GM12873 (cell line): Measurements from ENCODE around the gene GALNT2.

Experiments
- TF ChIP-seq, protein P1 (sequence below): IDR thresholded peaks from 2 replicates; pipeline ENCODE4 v1.5.1; 2012; ENCODE audit warnings: low read depth, mild to moderate bottlenecking, moderate library complexity, low read length, control low read depth; ENCODE audit not compliant: insufficient read depth; ENCODE audit errors: missing control alignments

Gene GALNT2

DNA sequence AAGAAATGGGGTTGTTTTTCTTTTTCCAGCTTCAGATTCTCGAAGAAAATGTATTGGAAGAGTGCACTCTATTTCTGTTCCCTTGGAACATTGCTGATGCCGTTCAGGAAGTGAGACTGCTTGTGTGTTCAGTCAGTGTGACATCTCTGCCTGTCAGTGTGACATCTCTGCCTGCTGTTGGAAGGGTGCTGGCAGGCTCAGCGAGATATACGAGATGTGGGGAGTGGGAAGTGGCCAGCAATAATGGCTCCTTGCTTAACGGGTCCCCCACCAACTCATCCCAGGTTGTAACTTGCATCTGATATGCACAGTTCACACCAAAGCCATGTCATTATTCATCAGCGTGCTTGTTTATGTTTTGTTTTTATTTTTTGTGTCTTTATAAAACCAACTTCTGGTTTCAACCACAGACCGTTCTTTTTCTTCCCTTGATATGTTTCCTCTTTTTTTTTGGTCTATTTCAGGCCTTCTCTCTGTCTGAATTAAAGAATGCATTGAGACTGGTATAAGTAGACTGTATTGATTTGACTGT lies 145.4 kb downstream of the GALNT2 start:
- TF ChIP-seq, protein P1, sequence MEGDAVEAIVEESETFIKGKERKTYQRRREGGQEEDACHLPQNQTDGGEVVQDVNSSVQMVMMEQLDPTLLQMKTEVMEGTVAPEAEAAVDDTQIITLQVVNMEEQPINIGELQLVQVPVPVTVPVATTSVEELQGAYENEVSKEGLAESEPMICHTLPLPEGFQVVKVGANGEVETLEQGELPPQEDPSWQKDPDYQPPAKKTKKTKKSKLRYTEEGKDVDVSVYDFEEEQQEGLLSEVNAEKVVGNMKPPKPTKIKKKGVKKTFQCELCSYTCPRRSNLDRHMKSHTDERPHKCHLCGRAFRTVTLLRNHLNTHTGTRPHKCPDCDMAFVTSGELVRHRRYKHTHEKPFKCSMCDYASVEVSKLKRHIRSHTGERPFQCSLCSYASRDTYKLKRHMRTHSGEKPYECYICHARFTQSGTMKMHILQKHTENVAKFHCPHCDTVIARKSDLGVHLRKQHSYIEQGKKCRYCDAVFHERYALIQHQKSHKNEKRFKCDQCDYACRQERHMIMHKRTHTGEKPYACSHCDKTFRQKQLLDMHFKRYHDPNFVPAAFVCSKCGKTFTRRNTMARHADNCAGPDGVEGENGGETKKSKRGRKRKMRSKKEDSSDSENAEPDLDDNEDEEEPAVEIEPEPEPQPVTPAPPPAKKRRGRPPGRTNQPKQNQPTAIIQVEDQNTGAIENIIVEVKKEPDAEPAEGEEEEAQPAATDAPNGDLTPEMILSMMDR, result no peak

DNA sequence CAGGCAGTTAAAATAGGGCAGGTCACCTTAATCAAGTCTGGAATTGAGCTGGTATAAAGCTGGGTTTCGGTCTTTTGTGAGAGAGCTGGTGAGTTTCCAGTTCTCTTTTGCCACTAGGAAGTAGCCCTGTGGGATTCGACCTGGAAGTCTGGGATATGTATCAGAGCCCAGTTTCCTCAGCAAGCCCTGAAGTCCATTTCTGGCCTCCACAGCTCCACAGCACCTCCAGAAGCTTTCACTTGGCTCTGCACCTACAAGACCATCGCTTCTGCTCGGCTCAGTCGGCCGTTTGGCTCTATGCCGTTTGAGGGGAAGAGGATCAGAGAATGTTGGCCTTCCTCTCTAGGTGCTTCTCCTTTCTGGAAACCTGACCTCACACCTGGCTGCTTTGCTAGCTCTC lies 148.0 kb downstream of the GALNT2 start:
- TF ChIP-seq, protein P1, result peak; percentile 30

DNA sequence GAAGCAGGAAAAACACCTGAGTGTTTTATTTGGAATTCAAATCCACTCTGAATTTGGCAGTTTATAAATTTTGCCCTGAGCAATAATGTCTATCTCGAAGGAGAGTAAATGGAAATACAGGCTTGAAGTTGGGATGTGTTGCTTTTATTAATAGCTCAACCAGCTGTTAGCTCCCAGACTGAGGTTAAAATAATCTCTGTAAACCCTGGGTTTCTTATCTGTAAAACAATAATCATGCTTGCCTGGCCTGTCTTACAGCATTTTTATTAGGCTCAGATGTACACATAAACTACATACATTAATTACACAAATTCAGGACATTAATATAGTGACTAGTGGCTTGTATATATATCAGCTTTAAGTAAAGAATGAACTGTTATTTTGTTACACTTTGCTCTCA lies 148.5 kb downstream of the GALNT2 start:
- TF ChIP-seq, protein P1, result no peak

DNA sequence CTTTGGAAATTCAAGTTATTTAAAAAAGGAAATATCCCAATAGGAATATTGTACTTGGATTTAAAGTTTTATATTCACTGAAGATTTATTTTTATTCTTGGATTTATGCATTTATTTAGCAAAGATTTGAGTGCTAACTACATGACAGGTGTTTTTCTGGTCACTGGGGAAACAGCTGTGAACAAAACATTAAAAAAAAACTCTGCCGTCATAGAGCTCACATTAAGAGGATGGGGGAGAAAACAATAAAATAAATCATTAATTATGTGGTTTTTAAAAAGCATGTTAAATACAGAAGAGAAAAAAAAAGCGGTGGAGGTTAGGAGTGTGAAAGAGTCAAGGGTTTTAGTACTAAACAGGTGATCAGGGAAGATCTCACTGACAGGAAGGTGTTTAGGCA lies 149.9 kb downstream of the GALNT2 start:
- TF ChIP-seq, protein P1, result no peak

DNA sequence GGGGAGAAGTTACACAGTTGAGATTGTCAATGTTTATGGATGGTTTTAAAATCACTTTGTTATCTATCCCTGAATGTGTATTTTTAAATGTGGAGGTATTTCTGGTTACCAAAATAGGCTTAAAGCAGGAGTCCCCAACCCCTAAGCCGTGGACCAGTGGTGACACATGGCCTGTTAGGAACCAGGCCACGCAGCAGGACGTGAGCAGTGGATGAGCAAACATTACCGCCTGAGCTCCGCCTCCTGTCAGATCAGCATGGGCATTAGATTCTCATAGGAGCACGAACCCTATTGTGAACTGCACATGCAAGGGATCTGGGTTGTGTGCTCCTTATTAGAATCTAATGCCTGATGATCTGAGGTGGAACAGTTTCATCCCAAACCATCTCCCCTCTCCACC lies 151.6 kb downstream of the GALNT2 start:
- TF ChIP-seq, protein P1, result no peak

DNA sequence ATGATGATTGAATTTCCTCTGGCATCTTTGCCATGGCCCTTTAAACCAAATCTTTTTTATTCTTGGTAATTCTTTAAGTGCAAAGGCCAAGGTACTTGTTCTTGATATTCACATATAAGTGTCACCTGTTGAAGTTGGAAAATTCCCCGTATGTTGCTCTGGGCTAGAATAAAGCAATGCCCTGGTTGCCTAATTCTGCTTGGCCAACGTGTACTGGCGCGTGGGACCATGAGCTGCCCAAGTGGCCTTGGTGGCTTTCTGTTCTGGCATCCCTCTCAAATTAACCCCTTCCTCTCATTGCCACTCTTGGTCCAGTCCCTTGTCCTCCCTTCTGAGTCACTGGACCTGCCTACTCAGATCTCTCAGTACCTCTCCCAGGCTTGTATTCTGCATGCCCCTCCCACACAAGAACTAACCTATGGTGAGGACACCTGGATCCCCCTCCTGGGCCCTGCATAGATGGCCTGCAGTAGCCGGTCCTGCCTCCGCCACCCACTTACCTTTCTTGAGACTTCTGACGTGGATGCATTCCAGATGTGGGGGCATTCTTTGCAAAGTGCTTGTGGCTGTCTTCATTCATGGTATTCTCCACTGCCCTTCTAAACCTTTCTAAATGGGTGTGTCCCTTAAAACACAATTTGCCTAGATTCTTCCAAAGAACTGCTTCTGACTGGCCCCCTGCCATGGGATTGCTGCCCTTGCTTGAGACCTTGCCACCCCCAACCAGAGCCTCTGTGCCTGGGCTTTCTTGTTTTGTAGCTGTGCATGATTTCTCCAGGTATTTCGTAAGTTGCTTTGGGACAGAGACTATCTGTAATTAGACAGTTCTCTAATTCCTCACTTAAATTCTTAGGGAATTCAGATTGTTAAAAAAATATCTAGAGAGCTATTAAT lies 152.4 kb downstream of the GALNT2 start:
- TF ChIP-seq, protein P1, result no peak

DNA sequence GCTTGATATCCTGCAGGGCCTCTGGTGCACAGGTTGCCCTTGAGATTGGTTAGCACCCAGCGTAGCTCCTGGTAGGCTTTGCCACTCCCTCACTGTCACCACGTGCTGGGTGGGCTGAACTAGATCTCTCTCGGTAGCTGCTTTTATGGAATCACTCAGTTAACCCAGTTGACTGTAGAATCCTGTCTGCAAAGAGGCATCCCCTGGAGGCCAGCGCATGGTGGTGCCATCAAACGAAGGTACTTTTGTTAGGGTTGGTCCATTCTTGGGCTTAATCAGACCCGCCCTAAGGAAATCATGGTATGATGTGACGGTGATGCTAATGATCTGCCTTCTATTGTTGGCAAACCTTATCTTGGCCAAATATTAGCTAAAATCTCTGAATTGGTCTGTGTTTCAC lies 153.4 kb downstream of the GALNT2 start:
- TF ChIP-seq, protein P1, result no peak
